A204.1 (cell line): ENCODE results near the gene OR4D5.

Experiments
- FAIRE-seq: peaks from 2 replicates; lab custom pipeline; 2012; peaks lifted over from hg19 to GRCh38; lab: Jason Lieb, UNC

Gene OR4D5

DNA sequence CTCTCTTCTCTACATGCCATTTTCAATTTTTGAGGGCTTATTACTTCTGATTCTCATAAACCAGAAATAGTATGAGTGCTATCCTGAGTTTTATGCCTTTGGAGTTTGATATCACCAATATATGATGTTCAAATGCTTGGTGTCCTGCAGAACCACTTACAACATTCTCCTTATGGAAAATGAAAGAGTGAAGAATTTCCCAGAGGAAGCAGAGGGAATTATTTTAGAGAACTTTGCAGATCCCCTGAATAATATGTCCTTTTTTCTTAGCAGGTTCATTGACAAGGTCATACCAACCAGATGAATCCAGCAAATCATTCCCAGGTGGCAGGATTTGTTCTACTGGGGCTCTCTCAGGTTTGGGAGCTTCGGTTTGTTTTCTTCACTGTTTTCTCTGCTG lies at the start of gene OR4D5:
Gene OR4D5, plus strand, starts transcription at position 301 of the 400 bp plus-strand sequence. Its CDS starts 0 bp downstream, at position 301.
- FAIRE-seq: no peak

- no peak for FAIRE-seq
Observed at GRCh38 chr11:123892031-123892430, 47.4 kb upstream of the OR4D5 start.

DNA sequence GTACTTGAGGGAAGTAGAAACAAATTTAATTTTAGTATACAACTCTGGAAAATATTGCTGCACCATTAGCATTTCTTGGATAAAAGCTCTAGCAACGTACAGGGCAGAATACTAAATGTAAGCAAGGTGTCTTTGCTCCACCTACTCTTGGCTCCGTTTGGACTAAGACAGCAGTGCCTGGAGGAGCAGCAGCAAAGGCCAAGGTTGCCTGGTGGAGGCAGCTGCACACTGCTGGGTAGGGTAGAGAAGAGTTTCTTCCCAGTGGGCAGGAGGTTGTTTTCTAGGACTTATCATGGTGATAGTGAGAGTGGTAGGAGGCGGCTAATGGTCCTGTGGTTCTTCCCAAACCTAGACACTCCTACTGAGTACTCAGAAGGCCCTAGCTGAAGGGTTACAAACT lies 39.6 kb upstream of the OR4D5 start:
- FAIRE-seq: no peak

DNA sequence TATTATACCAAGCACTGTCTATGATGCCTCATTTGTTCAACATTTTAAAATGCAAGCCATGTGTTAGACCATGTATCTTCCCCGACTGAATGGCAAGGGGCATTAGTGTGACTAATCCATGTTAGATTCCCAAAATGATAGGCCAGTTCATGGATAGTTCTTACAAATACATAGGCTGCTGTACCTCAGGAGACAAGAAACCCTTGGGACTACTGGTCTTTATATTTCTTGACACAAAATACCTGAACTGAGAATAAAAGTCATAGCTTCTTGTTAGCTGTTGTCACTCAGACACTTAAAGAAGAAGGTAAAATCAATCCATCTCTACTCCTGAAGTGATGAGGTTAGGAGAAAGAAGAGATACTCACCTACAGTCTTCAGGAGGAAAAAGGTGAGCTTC lies 37.5 kb upstream of the OR4D5 start, which contains the start of gene OR8D4:
Gene OR8D4, plus strand, starts transcription at position 301 of the 400 bp plus-strand sequence. CDS start 4,265 bp downstream, outside the sequence.
- no peak for FAIRE-seq

- FAIRE-seq: no peak
Observed at GRCh38 chr11:123903932-123904331, 35.5 kb upstream of the OR4D5 start.

GRCh38 chr11:123904932-123905331 lies 34.5 kb upstream of the OR4D5 start:
- no peak for FAIRE-seq

DNA sequence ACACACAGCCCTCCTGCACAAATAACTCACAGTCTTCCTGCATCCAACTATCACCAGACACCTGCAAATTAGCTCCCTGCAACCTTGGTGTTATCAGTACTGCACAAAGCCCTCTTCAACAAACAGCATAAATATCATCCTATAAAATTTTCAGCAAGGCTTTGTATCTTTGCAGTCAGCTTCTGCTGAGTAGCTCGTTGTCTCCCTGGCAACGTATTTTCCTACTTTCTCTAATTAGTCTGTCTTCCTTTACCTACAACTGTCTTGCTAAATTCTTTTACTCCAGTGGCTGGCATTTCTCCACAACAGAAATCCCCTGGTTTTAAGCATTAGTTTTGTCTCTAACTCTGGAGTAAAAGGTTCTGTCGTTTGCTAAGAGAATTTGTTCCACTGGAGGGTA lies 33.6 kb upstream of the OR4D5 start:
- FAIRE-seq: no peak

GRCh38 chr11:123920943-123921342 lies 18.5 kb upstream of the OR4D5 start:
- no peak for FAIRE-seq

- no peak for FAIRE-seq
Observed at GRCh38 chr11:123924027-123924426, 15.4 kb upstream of the OR4D5 start.

- FAIRE-seq: no peak
Observed at GRCh38 chr11:123942413-123942812, 3.0 kb downstream of the OR4D5 start.

DNA sequence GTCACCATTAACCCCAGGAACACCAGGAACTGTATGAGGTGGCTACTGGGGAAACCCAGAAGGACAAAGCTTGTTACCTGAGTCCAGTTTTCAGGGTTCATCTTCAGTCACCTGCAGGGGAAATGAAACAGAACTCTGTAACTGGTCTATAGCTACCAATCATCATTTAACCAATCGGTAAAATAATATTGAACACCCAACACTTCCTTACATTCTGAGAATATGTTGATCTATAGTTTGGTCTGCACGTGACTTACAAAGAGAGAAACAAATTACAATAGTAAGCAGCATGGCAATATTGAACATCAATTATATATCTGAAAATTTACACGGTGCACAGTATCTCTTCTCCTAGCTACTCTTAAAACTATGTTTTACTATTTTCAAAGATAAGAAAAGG lies 4.3 kb downstream of the OR4D5 start, which contains the start of gene OR6T1:
Gene OR6T1, minus strand, starts transcription at position 101 of the 400 bp plus-strand sequence. Its CDS starts 0 bp downstream, at position 101.
- no peak for FAIRE-seq

- FAIRE-seq: no peak
Observed at GRCh38 chr11:123945132-123945531, 5.7 kb downstream of the OR4D5 start.

DNA sequence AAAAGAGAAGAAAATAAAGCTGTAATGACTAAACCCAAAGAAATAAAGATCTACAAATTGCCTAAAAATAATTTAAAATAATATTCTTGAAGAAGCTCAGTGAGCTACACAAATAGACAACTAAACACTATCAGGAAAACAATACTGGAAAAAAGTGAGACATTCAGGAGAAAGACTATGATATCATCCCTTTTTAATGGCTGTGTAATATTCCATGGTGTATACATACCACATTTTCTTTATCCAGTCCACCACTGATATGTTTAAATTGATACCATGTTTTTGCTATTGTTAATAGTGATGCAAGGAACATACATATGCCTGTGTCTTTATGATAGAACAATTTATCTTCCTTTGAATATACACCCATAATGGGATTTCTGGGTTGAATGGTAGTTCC lies 17.3 kb downstream of the OR4D5 start:
- FAIRE-seq: no peak

- FAIRE-seq: no peak
Observed at GRCh38 chr11:123973816-123974215, 34.4 kb downstream of the OR4D5 start.

DNA sequence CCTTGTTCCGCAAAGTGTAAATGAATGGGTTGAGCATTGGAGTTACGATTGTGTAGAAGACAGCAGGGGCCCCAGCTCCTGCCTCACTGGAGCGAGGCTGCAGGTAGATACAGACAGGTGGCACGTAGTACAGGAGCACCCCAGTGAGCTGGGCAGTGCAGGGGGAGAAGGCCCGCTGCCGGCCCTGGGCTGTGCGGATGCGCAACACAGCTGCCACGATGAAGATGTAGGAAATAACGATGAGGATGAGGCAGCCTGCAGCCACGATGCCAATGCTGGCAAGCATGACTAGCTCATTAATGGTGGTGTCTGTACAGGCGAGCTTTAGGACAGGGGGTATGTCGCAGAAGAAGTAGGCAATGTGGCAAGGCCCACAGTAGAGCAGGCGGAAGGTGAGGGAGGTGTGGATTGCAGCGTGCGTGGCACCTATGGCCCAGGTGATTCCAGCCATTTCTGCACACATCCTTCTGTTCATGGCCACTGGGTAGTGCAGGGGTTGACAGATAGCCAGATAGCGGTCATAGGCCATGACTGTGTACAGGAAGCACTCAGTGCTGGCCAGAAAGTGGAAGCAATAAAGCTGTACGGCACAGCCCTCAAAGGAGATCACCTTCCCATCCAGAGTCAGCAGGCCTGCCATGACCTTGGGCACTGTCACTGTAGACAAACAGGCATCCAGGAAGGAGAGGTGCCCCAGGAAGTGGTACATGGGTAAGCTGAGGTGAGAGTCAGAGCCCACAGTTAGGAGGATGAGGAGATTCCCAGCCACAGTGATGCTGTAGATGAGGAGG lies 37.5 kb downstream of the OR4D5 start:
- no peak for FAIRE-seq

DNA sequence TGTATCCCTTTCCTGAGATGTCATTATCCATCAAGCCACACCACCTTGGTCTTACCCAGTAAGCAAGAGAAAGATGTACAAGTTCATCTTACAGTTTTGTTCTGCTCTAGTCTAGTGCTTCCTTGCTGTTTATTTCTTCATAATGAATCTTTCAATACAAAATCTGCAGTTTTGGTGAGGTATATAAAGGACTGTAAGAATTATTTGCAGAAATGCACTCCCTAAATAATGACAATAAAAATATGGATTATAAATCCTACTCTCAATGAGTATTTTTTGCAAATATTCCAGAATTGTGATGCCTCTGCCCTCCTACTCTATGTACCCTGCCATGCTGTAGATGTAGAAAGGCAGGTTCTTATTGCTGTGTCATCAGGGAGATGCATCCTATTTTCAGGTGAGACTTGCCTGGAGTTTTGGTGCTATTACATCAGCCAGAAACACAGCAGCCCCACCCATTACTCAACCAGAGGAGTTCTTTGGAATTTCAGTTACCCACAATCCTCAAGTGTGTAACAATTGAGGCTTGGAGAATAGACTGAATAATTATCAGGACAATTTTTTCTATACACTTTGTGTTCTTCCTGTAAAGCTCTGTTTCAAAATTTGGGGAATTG lies 38.4 kb downstream of the OR4D5 start, which contains the start of gene OR10S1:
Gene OR10S1, minus strand, starts transcription at position 51 of the 617 bp plus-strand sequence. CDS start 117 bp downstream, outside the sequence.
- no peak for FAIRE-seq

GRCh38 chr11:123979311-123979710 lies 39.9 kb downstream of the OR4D5 start:
- FAIRE-seq: no peak
